DOHH2 (cell line): ENCODE data around the gene CCDC88C.
A peak's percentile ranks its signal among the peaks of the same experiment; 100 is the strongest.

ENCODE experiments used
- H3F3A ChIP-seq: fragments of 200-600 bp; sonication (generic), shearing (Covaris generic); 2 replicates; pipeline ENCODE4 v1.6.0; 2016; ENCODE audit warnings: antibody characterized with exemption, mild to moderate bottlenecking; ENCODE audit not compliant: control insufficient read depth, insufficient read depth
- H3K27ac ChIP-seq: fragments of 200-600 bp; sonication (generic); 2 replicates; pipeline ENCODE4 v1.5.1; 2014; ENCODE audit warnings: low read depth, mild to moderate bottlenecking, low read length, moderate library complexity
- H3K27me3 ChIP-seq: fragments of 200-600 bp; sonication (generic); 2 replicates; pipeline ENCODE4 v1.6.1; 2014; ENCODE audit warnings: mild to moderate bottlenecking, low read length, mixed read lengths; ENCODE audit not compliant: control insufficient read depth
- H3K36me3 ChIP-seq: fragments of 200-600 bp; sonication (generic); 2 replicates; pipeline ENCODE4 v1.6.1; 2014; ENCODE audit warnings: mild to moderate bottlenecking, low read length, moderate library complexity, mixed read lengths; ENCODE audit not compliant: control insufficient read depth
- H3K4me1 ChIP-seq: fragments of 200-600 bp; sonication (generic); 2 replicates; pipeline ENCODE4 v1.6.1; 2014; ENCODE audit warnings: mild to moderate bottlenecking, low read length, mixed read lengths; ENCODE audit not compliant: control insufficient read depth
- H3K4me2 ChIP-seq: fragments of 200-600 bp; sonication (generic); 2 replicates; pipeline ENCODE4 v1.6.0; 2014; ENCODE audit warnings: mild to moderate bottlenecking, low read length, moderate library complexity
- H3K4me3 ChIP-seq: fragments of 200-600 bp; sonication (generic); 2 replicates; pipeline ENCODE4 v1.5.1; 2014; ENCODE audit warnings: mild to moderate bottlenecking, low read length, mixed read lengths
- H3K79me2 ChIP-seq: fragments of 200-600 bp; sonication (generic); 2 replicates; pipeline ENCODE4 v1.6.1; 2014; ENCODE audit warnings: mild to moderate bottlenecking, low read length, mixed read lengths; ENCODE audit not compliant: control insufficient read depth
- H3K9me2 ChIP-seq: fragments of 200-600 bp; sonication (generic); replicated peaks from 2 replicates; pipeline ENCODE4 v1.6.1; 2014; ENCODE audit warnings: mild to moderate bottlenecking, low read length, mixed read lengths; ENCODE audit not compliant: control insufficient read depth
- H3K9me3 ChIP-seq: fragments of 200-600 bp; sonication (generic); 2 replicates; pipeline ENCODE4 v1.6.1; 2014; ENCODE audit warnings: antibody characterized with exemption, low read length, mixed read lengths; ENCODE audit not compliant: control insufficient read depth, insufficient read depth
- H4K20me1 ChIP-seq: fragments of 200-600 bp; sonication (generic); 2 replicates; pipeline ENCODE4 v1.6.0; 2014; ENCODE audit warnings: low read depth, mild to moderate bottlenecking, antibody characterized with exemption, low read length, moderate library complexity; ENCODE audit not compliant: control insufficient read depth, insufficient read depth
- EZH2phosphoT487 ChIP-seq: fragments of 200-600 bp; sonication (generic); IDR thresholded peaks from 2 replicates; pipeline ENCODE4 v1.6.1; 2017; ENCODE audit warnings: borderline replicate concordance, mild to moderate bottlenecking, antibody characterized with exemption, low read length, moderate library complexity, mixed read lengths
- TF ChIP-seq, protein P1 (sequence below): fragments of 200-600 bp; sonication (generic); IDR thresholded peaks from one replicate; pipeline ENCODE4 v1.5.1; 2014; ENCODE audit warnings: antibody characterized with exemption, mild to moderate bottlenecking, low read depth, low read length; ENCODE audit not compliant: poor library complexity, severe bottlenecking

CCDC88C gene

DNA sequence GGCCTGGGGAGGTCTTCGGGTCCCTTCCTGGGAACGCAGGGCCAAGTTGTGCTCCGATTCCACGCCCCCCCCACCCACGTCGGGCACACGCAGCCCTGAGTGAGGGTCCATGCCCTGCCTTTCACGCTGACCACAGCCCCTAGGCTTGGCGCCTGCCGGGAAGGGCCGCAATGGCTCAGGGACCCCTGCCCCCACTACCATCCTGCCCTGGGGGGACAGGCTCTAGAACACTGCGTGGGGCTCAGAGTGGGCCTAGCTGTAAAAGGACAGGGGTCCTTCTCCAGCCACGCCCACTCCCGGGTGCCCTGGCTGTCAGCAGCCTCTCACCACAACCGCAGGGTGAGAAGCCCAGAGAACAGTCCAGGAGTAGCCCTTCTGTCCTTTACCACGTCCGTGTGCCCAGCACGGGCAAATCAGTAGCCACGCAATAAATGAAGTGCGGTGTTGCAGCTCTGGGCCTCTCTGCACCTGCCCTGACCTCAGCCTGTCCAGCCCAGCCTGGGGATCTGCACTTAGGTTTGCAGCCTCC, 163.8 kb downstream of the CCDC88C start:
- Histone ChIP-seq H3F3A (peaks cover 35% of the 10 kb centered on the region), H3K4me3 (peak overlapping the region; percentile 74), H3K9me3 (no peaks in the 10 kb centered on the region), H3K4me2 (peak overlapping the region; percentile 81), H3K36me3 (no peaks in the 10 kb centered on the region), H3K9me2 (no peaks in the 10 kb centered on the region), H3K4me1 (peaks cover 88% of the 10 kb centered on the region), H3K27me3 (no peaks in the 10 kb centered on the region), H3K27ac (no peak overlapping the region), H3K79me2 (no peaks in the 10 kb centered on the region), H4K20me1 (no peaks in the 10 kb centered on the region)
- TF ChIP-seq, protein P1, sequence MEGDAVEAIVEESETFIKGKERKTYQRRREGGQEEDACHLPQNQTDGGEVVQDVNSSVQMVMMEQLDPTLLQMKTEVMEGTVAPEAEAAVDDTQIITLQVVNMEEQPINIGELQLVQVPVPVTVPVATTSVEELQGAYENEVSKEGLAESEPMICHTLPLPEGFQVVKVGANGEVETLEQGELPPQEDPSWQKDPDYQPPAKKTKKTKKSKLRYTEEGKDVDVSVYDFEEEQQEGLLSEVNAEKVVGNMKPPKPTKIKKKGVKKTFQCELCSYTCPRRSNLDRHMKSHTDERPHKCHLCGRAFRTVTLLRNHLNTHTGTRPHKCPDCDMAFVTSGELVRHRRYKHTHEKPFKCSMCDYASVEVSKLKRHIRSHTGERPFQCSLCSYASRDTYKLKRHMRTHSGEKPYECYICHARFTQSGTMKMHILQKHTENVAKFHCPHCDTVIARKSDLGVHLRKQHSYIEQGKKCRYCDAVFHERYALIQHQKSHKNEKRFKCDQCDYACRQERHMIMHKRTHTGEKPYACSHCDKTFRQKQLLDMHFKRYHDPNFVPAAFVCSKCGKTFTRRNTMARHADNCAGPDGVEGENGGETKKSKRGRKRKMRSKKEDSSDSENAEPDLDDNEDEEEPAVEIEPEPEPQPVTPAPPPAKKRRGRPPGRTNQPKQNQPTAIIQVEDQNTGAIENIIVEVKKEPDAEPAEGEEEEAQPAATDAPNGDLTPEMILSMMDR, result no peak
- no peak for TF ChIP-seq EZH2phosphoT487

DNA sequence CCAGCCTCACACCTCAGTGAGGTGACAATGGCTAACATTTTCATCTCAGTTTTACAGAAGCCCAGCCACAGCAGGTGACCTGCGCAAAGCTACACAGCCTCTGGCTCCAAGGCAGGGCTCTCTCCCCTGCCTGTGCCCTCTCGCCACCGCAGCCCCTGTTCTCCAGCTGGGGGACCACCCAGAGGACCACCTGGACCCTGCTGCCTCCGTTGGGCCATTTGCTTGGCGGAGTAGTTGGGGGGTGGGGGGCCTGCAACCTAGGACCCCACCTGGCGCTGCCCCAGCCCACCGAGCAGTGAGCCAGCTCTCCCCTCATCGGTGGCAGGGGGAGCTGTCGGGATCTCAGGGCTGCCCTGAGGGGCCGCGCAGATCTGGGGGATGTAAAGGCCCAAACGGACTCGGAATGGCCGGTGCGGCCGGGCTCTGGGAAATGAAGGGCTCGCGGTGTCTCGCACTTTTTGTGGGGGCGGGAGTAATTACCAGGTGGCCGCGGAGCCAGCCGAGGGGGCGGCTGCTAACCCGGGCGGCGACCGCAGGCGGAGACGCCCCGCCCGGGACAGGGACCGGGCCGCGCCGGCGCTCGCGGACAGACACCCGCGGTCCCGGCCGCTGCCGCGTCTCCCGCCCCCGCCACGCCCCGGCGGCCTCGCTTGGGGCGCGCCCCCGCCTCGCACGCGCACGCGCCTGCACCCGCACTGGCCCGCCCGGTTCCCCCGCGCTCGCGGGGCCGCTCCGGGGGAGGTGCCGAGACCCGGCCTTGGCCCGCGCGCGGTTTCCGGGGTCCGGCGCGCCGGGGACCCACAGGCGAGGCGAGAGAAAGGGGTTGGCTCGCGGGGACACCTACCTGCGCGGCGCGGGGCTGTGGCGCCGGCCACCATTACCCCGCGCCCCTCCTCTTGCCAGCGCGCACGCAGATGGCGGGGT, 164.5 kb downstream of the CCDC88C start:
- Histone ChIP-seq H3K4me1 (peaks cover 88% of the 10 kb centered on the region), H3K9me2 (no peaks in the 10 kb centered on the region)
- TF ChIP-seq EZH2phosphoT487, result no peak
- TF ChIP-seq, protein P1, result no peak

DNA sequence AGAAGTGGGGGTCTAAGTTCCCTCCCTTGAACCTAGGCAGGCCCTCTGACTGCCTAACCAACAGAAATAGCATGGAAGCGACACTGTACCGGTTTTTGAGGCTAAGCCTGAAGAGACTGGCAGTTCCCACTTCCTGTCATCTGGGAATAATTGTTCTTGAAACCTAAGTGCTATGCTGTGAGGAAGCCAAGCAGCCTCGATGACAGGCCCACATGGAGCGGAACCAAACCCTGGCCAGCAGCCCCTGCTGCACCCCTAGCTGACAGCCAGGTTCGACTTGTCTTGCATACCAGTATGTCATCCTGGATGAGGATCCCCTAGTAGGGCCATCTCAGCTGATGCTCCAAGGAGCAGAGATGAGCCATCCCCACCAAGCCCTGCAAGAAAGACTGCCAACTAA, 166.7 kb downstream of the CCDC88C start:
- Histone ChIP-seq H3K36me3 (no peaks in the 10 kb centered on the region), H3K79me2 (no peaks in the 10 kb centered on the region), H3K4me1 (peaks cover 80% of the 10 kb centered on the region), H3K4me3 (peak overlapping the region; percentile 56), H4K20me1 (no peaks in the 10 kb centered on the region), H3K9me3 (no peaks in the 10 kb centered on the region), H3K4me2 (peak overlapping the region; percentile 70), H3K27ac (peak overlapping the region; percentile 83), H3F3A (peaks cover 36% of the 10 kb centered on the region), H3K9me2 (no peaks in the 10 kb centered on the region), H3K27me3 (no peaks in the 10 kb centered on the region)
- no peak for TF ChIP-seq EZH2phosphoT487
- TF ChIP-seq, protein P1, result no peak

More for the DNA sequence above, 164.5 kb downstream of the CCDC88C start:
- peak overlapping the region; percentile 92 for H3K4me2 ChIP-seq
- H3K4me3 ChIP-seq, result peak overlapping the region; percentile 79
- no peaks in the 10 kb centered on the region for H3K79me2 ChIP-seq
- H4K20me1 ChIP-seq, result no peaks in the 10 kb centered on the region
- peaks cover 33% of the 10 kb centered on the region for H3F3A ChIP-seq
- no peaks in the 10 kb centered on the region for H3K36me3 ChIP-seq
- no peaks in the 10 kb centered on the region for H3K27me3 ChIP-seq
- H3K9me3 ChIP-seq, result no peaks in the 10 kb centered on the region
- no peak overlapping the region for H3K27ac ChIP-seq
